Lower leg skin (tissue), 4 donors: ENCODE measurements around the gene MAML1. TPM values are rescaled to one million over a fixed set of nuclear protein-coding genes. Genes with fewer than 3 reads are reported as not detected.
"Not testable (repeated sequence)": the region's sequence is repeated elsewhere in the genome, so short reads cannot be mapped to it uniquely, and the experiment has no call there.

ENCODE experiments used
- DNase-seq, 2 donors: peaks; one replicate each; pipeline ENCODE4 v3.0.0-alpha.2; 2019; ENCODE audit warnings: low spot score in 2 of 2
- H3K4me3 ChIP-seq: fragments of 200-600 bp; sonication (generic); 2 replicates; pipeline ENCODE4 v1.5.1; 2017; ENCODE audit warnings: mild to moderate bottlenecking, low read depth; ENCODE audit not compliant: poor library complexity, severe bottlenecking
- CTCF ChIP-seq, 3 donors: fragments of 450-650 bp; IDR thresholded peaks; one replicate each; pipeline ENCODE4 v1.5.1; 2016; ENCODE audit warnings: antibody characterized with exemption in 3 of 3, mild to moderate bottlenecking in 3 of 3, moderate library complexity in 2 of 3
- POLR2A ChIP-seq, 2 donors: fragments of 450-650 bp; IDR thresholded peaks; one replicate each; pipeline ENCODE4 v1.6.1; 2016 to 2017; ENCODE audit warnings: antibody characterized with exemption in 2 of 2, mild to moderate bottlenecking in 1 of 2, moderate library complexity in 1 of 2
- whole genome bisulfite sequencing, 2 donors: methylation state at CpG; one replicate each; pipeline ENCODE4 v1.1.5; 2018; 5-methylcytosine and 5-hydroxymethylcytosine counted together
- intact Hi-C: fragments of 100-400 bp; cut with DNase I; formaldehyde crosslinking; loops from one replicate; pipeline ENCODE4 v1.15.0; 2023; ENCODE audit warnings: low total_unique reads
- total RNA-seq, 4 donors: library from RNA; depleted of rRNA; stranded (reverse); fragments of >200 nt; gene quantifications; one replicate each; pipeline ENCODE4 v1.1.0, GENCODE V29; 2016

MAML1 gene
- 10 to 100 TPM; 25.5 to 46.8 (median 31.5) TPM for total RNA-seq

GRCh38 chr5:179732412-179732917, at the start of gene MAML1:
Gene MAML1 (plus strand): TSS chr5:179732822. CDS start chr5:179733113, 291 bp downstream.
- WGBS, 2 donors, result 0% methylated on average over 33 to 41 of the region's 41 CpGs
- peak; percentile 100 for DNase-seq
- no peak for TF ChIP-seq CTCF (IDR thresholded peaks at IDR 0.05)
- TF ChIP-seq POLR2A (IDR thresholded peaks at IDR 0.05), result no peak
- peak within 1 kb of the TSS; percentile 87 for H3K4me3 ChIP-seq
- intact Hi-C loops, result no loop called here

GRCh38 chr5:179689212-179689611, 43.4 kb upstream of the MAML1 start:
- WGBS, 2 donors, result 86 to 93% methylated on average over 9 of the region's 9 CpGs
- not testable (repeated sequence) for DNase-seq

GRCh38 chr5:179694561-179694960, 38.1 kb upstream of the MAML1 start:
- 84% methylated on average over 6 of the region's 6 CpGs for WGBS, 2 donors
- DNase-seq, result no peak
- H3K4me3 ChIP-seq, result no peak overlapping the region
- intact Hi-C loops, result no loop called here
- no peak for TF ChIP-seq CTCF (IDR thresholded peaks at IDR 0.05)
- TF ChIP-seq POLR2A (IDR thresholded peaks at IDR 0.05), result no peak

More at GRCh38 chr5:179689212-179689611, 43.4 kb upstream of the MAML1 start:
- H3K4me3 ChIP-seq, intact Hi-C loops: not testable (repeated sequence)

GRCh38 chr5:179696603-179697002, 36.0 kb upstream of the MAML1 start:
- TF ChIP-seq CTCF (IDR thresholded peaks at IDR 0.05), result no peak
- TF ChIP-seq POLR2A (IDR thresholded peaks at IDR 0.05), result no peak

GRCh38 chr5:179697108-179697507, 35.5 kb upstream of the MAML1 start:
- no peak for DNase-seq
- no peak overlapping the region for H3K4me3 ChIP-seq
- intact Hi-C loops, result no loop called here
- TF ChIP-seq CTCF (IDR thresholded peaks at IDR 0.05) (no peak), POLR2A (IDR thresholded peaks at IDR 0.05) (no peak)
- 79 to 96% methylated on average over 2 of the region's 2 CpGs for WGBS, 2 donors

More at GRCh38 chr5:179696603-179697002, 36.0 kb upstream of the MAML1 start:
- H3K4me3 ChIP-seq, result no peak overlapping the region
- WGBS, 2 donors, result 92 to 93% methylated on average over 3 of the region's 3 CpGs
- intact Hi-C loops, result no loop called here
- no peak for DNase-seq

GRCh38 chr5:179697543-179697942, 35.1 kb upstream of the MAML1 start:
- H3K4me3 ChIP-seq, intact Hi-C loops, DNase-seq: not testable (repeated sequence)
- 90% methylated on average over 15 of the region's 15 CpGs for WGBS, 2 donors
